Cardiac fibroblast (primary cell): ENCODE results near the gene PRKD1.

Experiments
- DNase-seq, 2 donors: peaks; one replicate each; pipeline versions ENCODE4 v3.0.0 to v3.0.0-alpha.2; 2010; ENCODE audit warnings: low read depth in 2 of 2
- H3K4me3 ChIP-seq, 2 donors: replicated peaks in 1 of 2; 1 replicate in 1 of 2; 2 replicates in 1 of 2; pipeline ENCODE4 v1.5.1; 2011; ENCODE audit warnings: low read depth in 2 of 2, low read length in 2 of 2, mild to moderate bottlenecking in 2 of 2, moderate library complexity in 1 of 2
- CTCF ChIP-seq: IDR thresholded peaks from one replicate; pipeline ENCODE4 v1.5.1; 2011; ENCODE audit warnings: low read depth, mild to moderate bottlenecking, low read length, inconsistent platforms

PRKD1 gene

GRCh38 chr14:29652571-29652970 is 275.1 kb downstream of the PRKD1 start:
- no peak for TF ChIP-seq CTCF
- DNase-seq = peak in 1 of 2 donors; percentile 56
- H3K4me3 ChIP-seq = no peak overlapping the region

- no peak for TF ChIP-seq CTCF
- DNase-seq = peak in 1 of 2 donors; percentile 37
Measured at GRCh38 chr14:29650554-29651269, 276.9 kb downstream of the PRKD1 start.

GRCh38 chr14:29649170-29649569 is 278.5 kb downstream of the PRKD1 start:
- no peak for TF ChIP-seq CTCF
- no peak overlapping the region for H3K4me3 ChIP-seq
- DNase-seq = no peak

More at GRCh38 chr14:29650554-29651269, 276.9 kb downstream of the PRKD1 start:
- no peak overlapping the region for H3K4me3 ChIP-seq

GRCh38 chr14:29648045-29648444 is 279.6 kb downstream of the PRKD1 start:
- H3K4me3 ChIP-seq = no peak overlapping the region
- TF ChIP-seq CTCF = no peak
- DNase-seq = peak in 1 of 2 donors; percentile 28

- no peak overlapping the region for H3K4me3 ChIP-seq
- DNase-seq = peak in 1 of 2 donors; percentile 31
- TF ChIP-seq CTCF = no peak
Measured at GRCh38 chr14:29645117-29645516, 282.5 kb downstream of the PRKD1 start.

- DNase-seq = peak; percentile 52 to 76
- no peak for TF ChIP-seq CTCF
- H3K4me3 ChIP-seq = no peak overlapping the region
Measured at GRCh38 chr14:29643433-29644211, 284.0 kb downstream of the PRKD1 start.
